ENCODE measurements around the gene RAB11FIP3. TPM values are rescaled to one million over a fixed set of nuclear protein-coding genes. Genes with fewer than 3 reads are reported as not detected.

Gene RAB11FIP3
- total RNA-seq, 1 experiment from 2014 or later: 12.8 TPM

- no peak for ATAC-seq
Observed at GRCh38 chr16:539901-540530, 114.6 kb downstream of the RAB11FIP3 start.

More at GRCh38 chr16:539901-540530, 114.6 kb downstream of the RAB11FIP3 start:
- ChIA-PET CTCF (no interaction called here), POLR2A (no interaction called here), RAD21 (ENCODE audit: low non-redundant PET in 1 of 2, low total read pairs in 2 of 2, uncharacterized antibody in 2 of 2, unreplicated experiment in 2 of 2) (no interaction called here)
- BruUV-seq (replicated peaks): no TSS peak
- intact Hi-C loops (cut with micrococcal nuclease): no loop called here
- TF ChIP-seq TCF7L2 (IDR thresholded peaks at IDR 0.05; ENCODE audit: borderline replicate concordance, extremely low read depth, insufficient read depth, insufficient read length) (no peak), ZNF274 (IDR thresholded peaks at IDR 0.05; ENCODE audit: low read depth, low read length) (no peak), MAX (IDR thresholded peaks at IDR 0.05) (no peak), RAD21 (IDR thresholded peaks at IDR 0.05; ENCODE audit: low read depth) (no peak), POLR2A (IDR thresholded peaks at IDR 0.05; ENCODE audit: borderline replicate concordance, extremely low read depth, insufficient read depth, insufficient read length) (no peak), EZH2phosphoT487 (IDR thresholded peaks at IDR 0.05; ENCODE audit: borderline replicate concordance) (no peak), SP1 (IDR thresholded peaks at IDR 0.05; ENCODE audit: low read depth) (no peak), REST (IDR thresholded peaks at IDR 0.05; ENCODE audit: low read depth) (no peak), ZBTB33 (IDR thresholded peaks at IDR 0.05; ENCODE audit: extremely low read depth, insufficient replicate concordance, low read length) (no peak), POLR2AphosphoS5 (IDR thresholded peaks at IDR 0.05; ENCODE audit: low read depth, low read length) (no peak), SIN3A (IDR thresholded peaks at IDR 0.05; ENCODE audit: low read depth) (no peak), ZFX (IDR thresholded peaks at IDR 0.05) (no peak), ELF1 (IDR thresholded peaks at IDR 0.05; ENCODE audit: borderline replicate concordance, low read depth) (no peak), CBX3 (IDR thresholded peaks at IDR 0.05; ENCODE audit: low read depth) (no peak), CEBPB (IDR thresholded peaks at IDR 0.05; ENCODE audit: low read depth) (no peak), EZH2 (IDR thresholded peaks at IDR 0.05) (no peak)
- Histone ChIP-seq H3K27ac (ENCODE audit: low read depth, low read length) (no peak overlapping the region), H3K4me2 (ENCODE audit: low read length) (no peak overlapping the region), H3K36me3 (ENCODE audit: control insufficient read depth in 1 of 2, insufficient read depth in 2 of 2, low read length in 2 of 2) (no peaks in the 10 kb centered on the region), H4K20me1 (ENCODE audit: insufficient read depth) (no peaks in the 10 kb centered on the region), H3K9me2 (ENCODE audit: insufficient read depth) (no peaks in the 10 kb centered on the region), H3K79me2 (ENCODE audit: insufficient read depth, low read length) (peaks cover 71% of the 10 kb centered on the region), H2AFZ (ENCODE audit: low read depth, low read length, poor library complexity, severe bottlenecking) (no peak overlapping the region), H3K4me3 (replicated peaks in 1 of 2; ENCODE audit: low read depth in 1 of 2, low read length in 2 of 2) (no peak overlapping the region), H3K9me3 (ENCODE audit: control insufficient read depth in 1 of 2, insufficient read depth in 1 of 2, low read depth in 1 of 2, low read length in 2 of 2) (no peaks in the 10 kb centered on the region), H3K9ac (ENCODE audit: low read length) (no peak overlapping the region), H3K27me3 (ENCODE audit: insufficient read depth, low read length) (no peaks in the 10 kb centered on the region), H3K4me1 (ENCODE audit: control insufficient read depth in 1 of 2, insufficient read depth in 2 of 2, low read length in 2 of 2) (peaks cover 7 to 16% of the 10 kb centered on the region in 2 experiments)
- no peak for DNase-seq (ENCODE audit: low read depth, low spot score)
